HG03039 (cell line): ENCODE results near the gene TMEM181.
"Not testable (repeated sequence)": the region's sequence is repeated elsewhere in the genome, so short reads cannot be mapped to it uniquely, and the experiment has no call there.

Source experiments
- ATAC-seq: cut with Tn5 transposase; IDR thresholded peaks from one replicate; pipeline ENCODE4 v1.9.1; 2021; ENCODE audit warnings: mild to moderate bottlenecking, moderate library complexity; ENCODE audit not compliant: unreplicated experiment

Gene TMEM181

DNA sequence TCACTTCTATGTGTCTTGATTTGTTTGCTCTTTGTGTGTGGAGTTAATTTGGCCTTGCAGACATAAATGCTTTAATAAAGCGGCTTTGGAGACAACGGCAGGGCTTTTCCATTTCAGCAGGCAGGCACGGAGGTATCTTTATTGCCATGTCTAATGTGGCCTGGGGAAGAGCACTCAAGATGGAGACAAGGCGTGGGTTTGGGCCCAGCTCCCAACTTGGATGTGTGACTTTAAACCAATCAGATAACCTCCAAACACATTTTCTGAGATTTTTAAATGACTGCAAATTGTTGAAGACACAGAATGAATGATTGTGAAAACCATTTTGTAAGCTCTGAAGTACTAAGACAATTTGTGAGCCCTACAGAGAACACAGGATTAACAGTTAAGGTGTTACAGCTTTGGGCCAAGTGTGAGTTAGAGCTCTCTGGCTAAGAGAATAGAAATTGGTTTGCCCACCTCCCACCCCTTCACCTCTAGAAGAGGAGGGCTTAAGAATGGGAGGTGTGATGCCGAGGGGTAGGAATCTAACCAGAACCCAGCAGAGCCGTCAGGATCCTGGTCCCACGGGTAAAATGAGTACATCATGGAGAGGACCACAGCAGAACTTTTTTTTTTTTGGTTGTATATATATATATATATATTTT lies 75.7 kb downstream of the TMEM181 start:
- no peak for ATAC-seq

DNA sequence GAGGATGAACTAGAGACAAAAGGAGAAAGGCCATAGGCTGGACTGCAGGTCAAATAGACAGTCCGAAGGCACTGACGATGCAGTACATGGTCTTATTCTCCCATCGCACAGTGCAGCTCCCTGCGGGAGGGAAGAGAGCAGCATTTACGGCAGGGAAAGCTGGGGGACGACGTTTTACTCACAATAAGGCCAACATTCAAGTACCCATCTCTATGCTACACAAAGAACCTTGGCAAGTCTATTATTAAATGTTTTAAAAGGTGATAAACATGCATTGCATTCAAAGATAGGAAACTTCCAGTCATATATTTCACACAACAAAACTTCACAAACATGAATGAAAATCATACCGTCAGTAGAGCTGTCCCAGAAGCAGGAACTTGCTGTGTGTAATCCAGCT lies 76.9 kb downstream of the TMEM181 start:
- ATAC-seq: no peak

DNA sequence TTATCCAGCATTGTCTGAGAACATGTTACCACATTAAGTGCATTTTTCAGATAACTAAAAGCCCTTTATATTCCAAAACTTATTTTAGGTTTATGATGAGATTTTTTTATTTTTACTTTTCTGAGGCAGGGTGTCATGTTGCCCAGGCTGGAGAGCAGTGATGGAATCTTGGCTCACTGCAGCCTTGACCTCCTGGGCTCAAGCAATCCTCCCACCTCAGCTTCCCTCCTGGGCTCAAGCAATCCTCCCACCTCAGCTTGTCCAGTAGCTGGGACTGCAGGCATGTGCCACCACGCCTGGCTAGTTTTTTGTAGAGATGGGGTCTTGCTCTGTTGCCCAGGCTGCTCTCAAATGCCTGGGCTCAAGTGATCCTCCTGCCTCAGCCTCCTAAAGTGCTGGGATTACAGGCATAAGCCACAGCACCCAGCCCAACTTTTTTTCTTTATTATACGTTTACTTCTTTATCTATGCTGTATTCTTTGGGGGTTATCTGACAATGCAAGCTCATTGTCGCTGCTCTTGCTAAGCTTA lies 78.5 kb downstream of the TMEM181 start:
- ATAC-seq: no peak

DNA sequence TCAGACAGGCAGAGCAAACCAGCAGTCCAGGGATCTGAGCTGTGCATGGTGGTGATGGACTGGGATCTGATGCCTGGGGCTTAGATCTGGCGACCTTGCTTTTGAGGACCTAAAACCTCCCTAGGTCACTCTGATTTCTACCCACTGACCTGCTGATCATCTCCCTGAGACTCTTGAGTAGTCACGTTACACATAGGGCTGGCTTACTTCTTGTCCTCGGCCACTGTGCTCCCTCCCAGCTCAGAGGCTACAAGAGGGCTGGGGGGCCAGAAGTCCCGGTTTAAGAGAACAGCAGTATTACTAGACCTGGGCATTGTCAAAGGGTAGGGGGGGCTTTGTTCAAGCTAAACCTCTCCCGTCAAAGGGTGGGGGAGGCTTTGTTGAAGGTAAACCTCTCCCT lies 79.2 kb downstream of the TMEM181 start:
- ATAC-seq: no peak

DNA sequence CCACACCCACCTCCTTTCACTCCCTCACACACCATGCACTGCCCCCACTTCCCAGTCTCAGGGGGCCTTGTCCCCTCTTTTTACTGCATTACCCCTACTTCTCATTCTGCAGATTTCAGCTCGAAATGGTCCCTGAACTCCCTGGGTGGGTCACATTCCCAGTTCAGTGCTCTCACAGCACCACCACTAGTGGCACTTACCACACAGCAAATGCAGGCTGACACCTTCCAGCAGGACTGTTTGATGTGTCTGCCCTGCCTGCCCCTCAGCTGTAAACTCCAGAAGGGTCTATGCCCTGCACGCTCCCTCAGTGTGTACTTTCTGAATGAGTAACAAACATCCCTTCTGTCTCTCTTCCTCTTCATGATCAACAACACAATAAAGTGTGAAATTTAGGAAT lies 80.6 kb downstream of the TMEM181 start:
- ATAC-seq: no peak

DNA sequence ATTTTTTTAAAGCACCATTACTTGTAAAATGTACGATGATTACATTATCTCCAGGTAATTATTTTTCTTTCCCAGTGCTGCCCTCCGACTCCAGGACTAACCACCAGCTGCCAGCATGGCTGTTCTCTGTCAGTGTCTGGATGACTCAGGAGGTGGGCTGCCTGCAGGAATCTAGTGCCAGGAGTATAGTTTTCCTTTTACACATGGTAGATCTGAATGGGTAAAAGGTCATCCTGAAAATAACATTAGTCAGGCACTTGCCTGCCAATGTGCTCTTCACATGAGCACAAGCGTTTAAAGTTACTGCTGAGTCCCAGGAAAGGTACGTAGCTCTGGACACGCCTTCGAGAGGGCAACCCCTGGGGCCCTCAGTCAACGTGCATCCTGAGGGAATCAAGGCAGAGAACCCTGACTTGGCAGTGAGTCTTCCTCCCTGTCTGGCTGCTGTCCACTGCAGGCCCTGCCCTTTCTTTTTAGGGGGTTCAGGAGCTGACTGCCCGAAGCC lies 82.3 kb downstream of the TMEM181 start:
- no peak for ATAC-seq

DNA sequence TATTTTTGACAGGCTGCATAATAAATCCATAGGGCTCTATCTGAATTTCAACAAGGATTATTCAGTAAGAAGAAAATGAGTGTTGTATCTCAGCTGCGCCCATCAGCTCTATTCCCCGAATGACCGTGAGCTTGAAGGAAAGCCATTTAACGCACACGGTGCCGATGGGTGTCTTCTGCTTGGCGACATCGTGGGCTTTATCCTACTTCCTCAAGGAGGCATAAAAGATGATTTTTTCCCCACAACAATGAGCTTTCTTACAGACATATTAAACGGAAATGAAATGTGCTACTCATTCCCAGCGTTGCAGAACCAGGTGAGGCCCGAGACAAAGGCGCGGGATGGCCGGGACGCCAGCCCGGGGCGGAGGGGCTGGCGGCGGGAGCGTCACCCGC lies 83.9 kb downstream of the TMEM181 start:
- ATAC-seq: no peak

DNA sequence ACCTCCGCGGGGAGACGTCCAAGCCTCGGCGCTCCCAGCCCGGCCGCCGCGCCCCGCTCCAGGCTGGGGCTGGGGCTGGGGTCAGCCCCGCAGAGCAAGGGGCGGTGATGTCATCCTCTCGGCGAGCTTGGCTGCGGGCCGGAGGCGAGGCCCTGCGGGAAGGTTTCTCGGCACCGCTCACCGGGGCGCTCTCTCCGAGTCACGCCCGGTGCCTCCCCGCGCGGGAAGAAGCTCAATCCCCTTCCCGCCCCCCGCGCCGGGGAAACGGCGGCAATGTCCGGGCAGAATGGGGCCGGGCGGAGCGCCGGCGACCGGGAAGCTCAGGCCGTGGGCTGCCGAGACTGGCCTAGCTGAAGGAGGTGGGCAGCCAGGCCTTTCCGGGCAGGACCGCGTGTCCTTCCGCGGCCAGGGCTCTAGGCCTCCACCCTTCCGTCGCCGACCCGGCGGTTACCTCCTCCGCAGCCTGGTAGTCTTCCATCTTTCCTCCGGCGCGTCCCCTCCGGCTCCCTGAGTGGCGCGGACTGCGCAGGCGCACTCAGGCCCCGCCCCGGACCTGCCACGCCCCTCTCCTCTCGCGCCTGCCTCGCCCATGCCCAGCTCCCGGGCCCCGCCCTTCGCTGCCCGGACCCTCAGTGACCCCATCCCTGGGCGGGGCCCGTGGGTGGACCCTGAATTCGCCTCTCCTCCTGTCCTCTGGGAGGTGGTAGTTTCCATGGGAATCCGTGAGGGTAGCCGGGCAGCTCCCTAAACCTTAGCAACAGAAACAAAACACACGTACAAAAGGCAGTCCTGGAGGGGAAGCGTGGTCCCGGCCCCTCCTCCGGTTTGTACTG lies 84.6 kb downstream of the TMEM181 start, which contains the start of gene DYNLT1:
Gene DYNLT1 (minus strand): TSS at position 513 of the 833 bp plus-strand sequence. CDS start 35 bp downstream, at position 478.
- ATAC-seq: peak; percentile 60

DNA sequence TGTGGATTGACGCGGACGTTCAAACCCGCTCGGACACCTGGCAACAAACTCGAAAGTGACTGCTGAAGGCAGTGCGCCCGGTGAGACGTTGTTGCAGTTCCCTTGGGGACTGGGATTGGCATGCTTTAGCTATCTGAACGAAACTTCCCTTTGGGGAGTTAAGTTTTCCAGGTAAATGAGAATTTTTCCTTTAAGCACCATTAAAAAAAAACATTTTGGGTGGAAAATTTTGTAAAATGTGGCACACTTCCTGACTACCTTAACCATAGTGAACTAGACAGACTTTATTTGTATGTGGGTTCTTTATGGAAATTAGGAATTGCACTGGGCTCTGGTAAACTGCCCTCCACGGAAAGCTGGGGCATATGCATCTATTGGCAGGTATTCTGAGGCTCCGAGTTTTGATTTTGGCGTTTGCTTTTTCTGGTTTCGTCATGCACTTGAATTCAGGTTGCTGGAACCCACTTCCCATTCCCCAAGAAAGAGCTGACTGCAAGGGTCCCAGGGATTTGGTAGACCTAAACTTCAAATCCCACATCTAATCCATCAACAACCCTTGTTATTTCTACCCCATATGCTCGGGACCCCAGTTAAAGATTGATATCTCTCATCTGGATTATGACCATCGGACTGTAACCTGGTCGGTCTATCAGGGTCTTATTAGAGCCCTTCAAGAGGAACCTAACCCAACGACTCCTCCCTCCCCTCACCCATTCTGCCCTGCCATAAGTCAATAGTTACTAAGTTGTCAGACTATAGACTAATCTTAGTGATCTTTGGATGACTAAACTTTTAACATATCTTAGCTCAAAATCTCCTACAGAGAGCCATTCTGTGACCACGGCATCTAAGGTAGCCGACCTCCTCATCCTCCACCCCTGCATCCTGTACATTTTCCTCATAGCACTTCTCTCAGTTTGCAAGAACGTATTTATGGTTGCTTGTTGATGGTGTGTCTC lies 85.5 kb downstream of the TMEM181 start:
- ATAC-seq: no peak

DNA sequence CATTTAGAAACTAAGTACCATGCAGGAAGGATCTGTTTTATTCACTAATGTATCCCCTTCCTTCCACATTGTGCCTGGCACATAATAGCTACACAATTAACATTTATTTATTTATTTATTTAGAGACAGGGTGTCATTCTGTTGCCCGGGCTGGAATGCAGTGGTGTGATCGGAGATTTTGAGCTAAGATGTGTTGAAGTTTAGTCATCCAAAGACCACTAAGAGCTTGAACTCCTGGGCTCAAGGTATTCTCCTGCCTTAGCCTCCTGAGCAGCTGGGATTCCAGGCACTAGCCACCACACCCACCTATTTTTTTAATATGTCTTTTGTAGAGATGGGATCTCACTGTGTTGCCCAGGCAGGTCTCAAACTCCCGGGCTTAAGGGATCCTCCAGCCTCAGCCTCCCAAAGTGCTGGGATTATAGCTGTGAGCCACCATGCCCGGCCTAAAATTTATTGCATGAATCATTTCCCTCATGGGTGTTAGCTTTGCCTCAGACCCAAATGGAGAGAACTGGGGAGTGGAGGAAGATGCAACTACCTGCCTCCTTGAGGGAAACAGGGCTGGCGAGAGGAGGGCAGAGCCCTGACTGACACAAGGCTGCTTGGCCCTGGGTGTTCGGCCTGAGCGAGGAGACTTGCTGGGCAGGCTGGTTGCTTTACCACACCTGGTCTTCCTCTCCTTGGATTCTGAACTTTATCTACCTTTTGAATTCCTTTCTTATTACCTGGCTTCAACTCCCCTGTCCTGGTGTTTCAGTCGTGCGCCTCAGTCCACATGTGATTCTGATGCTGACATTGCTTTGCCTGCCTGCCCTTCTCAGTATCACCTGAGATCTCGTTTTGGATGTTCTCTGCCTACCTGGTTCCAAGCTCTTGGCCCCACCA lies 86.4 kb downstream of the TMEM181 start:
- no peak for ATAC-seq

DNA sequence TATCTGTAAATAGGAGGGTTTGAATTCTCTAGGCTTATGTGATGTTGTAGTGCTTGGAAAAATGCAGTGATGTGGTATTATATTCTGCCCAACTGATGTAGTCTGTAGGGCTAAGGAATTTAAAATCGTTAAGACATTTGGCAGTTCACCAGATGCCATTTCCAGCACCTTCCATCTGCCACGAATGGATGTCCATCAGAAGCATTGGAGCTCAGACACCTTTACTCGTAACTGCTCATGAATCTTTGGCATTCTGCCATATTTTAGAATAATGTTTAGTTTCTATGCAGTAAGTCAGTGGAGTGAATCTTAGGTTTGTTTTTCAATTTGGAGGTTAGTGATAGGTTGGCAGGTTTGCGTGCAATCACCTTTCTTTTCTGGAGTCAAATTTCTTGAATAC lies 87.6 kb downstream of the TMEM181 start:
- ATAC-seq: no peak

DNA sequence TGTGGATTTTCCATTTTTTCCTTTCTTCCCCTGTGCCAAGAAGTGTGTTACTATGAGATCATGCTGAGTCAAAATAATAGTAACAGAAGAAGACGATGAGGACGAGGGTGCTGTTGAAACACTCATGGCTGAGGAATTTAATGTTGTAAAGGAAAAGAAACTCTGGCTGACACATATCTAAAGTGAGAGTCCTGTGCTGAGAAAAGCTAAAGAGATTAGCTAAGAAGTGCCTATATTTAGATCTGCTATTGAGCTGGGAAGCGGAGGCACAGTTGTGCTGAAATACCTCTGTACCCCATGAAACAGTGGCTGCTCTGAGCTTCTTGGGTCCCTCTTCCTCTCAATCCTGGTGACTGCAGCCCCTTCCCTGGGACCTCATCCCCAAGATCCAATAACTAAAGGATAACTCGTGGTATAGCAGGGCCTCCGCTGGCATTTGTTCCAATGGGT lies 88.8 kb downstream of the TMEM181 start:
- peak; percentile 20 for ATAC-seq

DNA sequence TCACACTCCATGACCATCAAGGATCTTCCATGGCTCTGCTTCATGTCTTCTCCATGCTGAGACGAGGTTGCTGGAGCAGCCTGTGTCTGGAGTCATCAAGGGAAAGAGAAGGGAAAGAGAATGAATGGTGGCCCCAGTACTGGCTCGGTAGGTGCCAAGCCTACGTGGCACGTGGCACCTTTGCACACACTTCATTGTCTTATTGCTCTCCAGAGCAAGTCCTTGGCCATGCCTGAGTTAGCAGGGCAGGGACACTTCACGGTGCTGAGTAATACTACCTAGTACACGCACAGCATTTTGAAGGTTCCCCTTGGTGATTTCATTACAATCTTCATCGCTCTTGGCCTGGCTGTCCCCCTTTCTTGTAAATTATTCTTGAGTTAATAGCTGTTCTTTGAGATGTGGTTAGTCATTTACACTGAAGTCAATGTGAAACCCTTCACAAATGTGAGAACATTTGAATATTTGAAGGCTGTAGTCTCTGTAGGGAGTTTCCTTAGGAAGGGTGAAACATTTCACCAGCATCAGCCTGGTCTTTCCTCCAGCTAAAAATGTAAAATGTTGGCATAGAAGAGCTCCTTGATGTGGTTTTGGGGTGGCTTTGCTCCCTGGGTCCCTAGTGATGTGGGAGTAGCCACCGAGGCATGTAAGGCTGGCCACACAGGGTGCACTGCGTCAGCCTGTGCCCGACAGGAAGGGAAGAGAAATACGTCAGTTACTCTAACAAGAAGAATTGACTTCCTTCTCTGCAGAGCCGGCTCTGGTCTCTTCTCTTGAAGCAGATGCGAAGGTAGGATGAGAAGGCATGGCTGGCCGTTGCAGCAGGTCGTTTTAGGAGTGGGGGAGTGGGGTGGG lies 89.6 kb downstream of the TMEM181 start, which contains the start of gene SYTL3:
Gene SYTL3 (plus strand): TSS at position 766 of the 855 bp plus-strand sequence. CDS start 13,215 bp downstream, outside the sequence.
- peak; percentile 42 for ATAC-seq

DNA sequence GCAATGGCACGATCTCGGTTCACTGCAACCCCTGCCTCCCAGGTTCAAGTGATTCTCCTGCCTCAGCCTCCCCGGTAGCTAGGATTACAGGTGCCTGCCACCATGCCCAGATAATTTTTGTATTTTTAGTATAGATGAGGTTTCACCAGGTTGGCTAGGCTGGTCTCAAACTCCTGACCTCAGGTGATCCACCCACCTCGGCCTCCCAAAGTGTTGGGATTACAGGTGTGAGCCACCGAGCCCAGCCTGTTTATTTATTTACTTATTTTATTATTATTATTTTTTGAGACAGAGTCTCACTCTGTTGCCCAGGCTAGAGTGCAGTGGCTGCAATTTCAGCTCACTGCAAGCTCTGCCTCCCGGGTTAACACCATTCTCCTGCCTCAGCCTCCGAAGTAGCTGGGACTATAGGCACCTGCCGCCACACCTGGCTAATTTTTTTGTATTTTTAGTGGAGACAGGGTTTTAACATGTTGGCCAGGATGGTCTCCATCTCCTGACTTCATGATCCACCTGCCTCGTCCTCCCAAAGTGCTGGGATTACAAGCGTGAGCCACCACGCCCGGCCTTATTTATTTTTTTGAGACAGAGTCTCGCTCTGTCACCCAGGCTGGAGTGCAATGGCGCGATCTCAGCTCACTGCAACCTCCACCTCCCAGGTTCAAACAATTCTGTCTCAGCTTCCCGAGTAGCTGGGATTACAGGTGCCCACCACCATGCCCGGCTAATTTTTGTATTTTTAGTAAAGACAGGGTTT lies 92.3 kb downstream of the TMEM181 start:
- not testable (repeated sequence) for ATAC-seq

DNA sequence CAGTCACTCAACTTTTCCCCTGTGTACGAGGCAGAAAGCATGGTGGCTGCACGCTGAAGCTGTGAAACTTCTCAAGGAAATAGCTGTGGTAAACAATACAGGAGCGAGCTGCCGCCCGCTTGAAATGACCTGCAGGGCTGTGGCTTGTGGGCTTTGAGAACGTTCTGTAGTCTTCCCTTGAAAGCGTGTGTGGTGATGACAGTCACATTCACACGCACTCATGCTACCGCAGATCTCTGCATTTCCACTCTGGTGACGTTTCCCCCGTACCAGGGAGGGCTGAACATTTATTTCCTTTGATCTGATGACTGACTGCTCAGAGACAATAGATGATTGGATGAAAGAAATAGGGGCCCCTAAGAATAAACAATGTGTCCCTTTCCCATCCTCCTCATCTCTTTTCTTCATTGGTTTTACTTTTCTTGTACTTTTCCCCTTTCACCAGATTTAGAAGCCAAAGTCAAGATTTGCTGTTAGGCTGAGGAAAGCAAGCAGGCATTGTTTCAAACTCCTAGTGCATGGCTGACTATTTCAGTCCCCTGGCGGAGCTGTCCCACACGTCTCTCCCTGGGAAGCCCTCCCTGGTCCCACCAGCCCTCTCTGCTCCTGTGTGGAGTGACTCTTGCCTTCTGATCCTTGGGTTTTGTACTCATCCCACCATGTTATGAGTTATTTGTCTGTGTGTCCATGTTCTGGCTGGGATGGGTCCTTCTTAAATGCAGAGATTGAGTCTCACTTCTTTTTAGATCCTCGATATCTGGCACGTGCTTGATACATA lies 93.9 kb downstream of the TMEM181 start:
- peak; percentile 32 for ATAC-seq

DNA sequence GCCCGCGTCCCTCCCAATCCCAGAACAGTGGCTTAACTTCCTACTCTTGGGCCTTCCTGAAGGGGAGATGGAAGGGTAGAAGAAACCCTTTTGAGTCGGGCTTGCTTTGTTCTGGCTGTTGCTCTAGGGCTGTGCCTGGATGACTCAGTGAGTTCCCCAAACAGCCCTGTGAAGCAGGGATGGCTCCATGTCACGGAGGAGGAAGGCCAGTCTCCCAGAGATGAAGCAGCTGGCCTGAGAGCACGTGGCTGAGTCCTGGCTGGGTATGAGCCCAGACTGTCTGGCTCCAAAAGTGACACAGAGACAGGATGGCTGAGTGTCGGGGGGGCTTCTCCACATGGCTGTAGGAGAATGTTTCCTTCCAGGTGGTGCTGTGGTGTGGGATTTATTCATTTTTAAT lies 94.6 kb downstream of the TMEM181 start:
- no peak for ATAC-seq

DNA sequence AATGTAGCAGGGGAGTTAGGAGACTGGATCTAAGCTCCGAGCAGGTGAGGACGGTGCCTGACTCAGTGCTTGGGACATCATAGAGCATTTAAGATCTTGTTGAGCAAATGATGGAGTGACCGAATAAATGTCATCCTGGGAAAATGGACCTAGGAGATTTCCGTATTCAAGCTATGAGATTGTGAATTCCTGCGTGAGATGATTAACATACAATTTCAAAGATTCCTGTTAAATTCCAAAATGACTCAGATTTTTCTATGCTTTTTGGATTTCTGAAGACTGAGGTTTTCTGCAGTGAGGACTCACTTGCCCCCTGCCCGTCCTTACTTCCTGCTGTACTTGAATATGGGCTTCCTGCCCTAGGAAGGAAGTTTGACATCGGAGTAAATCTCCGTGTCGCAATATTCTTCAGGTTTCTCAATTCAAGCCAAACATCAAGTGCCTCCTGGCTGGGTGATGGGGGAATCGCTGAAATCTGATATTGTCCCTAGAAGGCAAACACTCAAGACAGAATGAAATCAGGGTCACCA lies 95.1 kb downstream of the TMEM181 start:
- ATAC-seq: no peak
